HG03432 (cell line): ENCODE measurements around the gene DNMBP.
"Not testable (repeated sequence)": the region's sequence is repeated elsewhere in the genome, so short reads cannot be mapped to it uniquely, and the experiment has no call there.

Experiments
- ATAC-seq: cut with Tn5 transposase; IDR thresholded peaks from one replicate; pipeline ENCODE4 v1.9.1; 2021; ENCODE audit warnings: mild to moderate bottlenecking, moderate library complexity; ENCODE audit not compliant: unreplicated experiment

DNMBP gene

DNA sequence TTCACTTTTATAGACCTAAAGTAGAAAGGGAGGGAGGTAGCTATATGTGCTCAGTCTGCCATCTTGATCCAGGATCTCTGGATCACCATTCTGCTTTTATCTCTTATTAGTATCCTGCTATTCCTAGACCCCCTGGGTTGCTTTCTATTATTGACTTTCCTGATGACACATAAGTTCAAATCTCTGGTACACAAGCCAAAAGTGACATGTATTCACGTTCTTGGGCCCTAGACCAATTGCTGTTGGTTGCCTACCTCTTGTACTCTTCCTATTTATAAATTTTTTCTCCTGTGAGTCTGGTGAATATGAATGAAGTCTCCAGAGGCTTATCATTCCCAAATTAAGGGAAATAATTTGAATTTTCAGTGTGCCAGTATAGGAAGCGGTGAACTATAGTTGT lies 56.9 kb downstream of the DNMBP start:
- ATAC-seq, result no peak

DNA sequence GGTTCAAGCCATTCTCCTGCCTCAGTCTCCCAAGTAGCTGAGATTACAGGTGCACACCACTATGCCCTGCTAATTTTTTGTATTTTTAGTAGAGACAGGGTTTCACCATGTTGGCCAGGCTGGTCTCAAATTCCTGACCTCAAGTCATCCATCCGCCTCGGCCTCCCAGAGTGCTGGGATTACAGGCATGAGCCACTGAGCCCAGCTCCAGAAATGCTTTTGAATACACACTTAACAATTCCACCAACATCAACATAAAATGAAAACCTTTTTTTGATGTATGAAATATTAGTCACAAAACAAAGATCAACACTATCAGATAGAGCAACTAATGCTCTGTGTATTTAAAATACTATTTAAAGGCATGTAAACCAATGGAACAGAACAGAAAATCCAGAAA lies 63.7 kb downstream of the DNMBP start:
- ATAC-seq, result not testable (repeated sequence)

DNA sequence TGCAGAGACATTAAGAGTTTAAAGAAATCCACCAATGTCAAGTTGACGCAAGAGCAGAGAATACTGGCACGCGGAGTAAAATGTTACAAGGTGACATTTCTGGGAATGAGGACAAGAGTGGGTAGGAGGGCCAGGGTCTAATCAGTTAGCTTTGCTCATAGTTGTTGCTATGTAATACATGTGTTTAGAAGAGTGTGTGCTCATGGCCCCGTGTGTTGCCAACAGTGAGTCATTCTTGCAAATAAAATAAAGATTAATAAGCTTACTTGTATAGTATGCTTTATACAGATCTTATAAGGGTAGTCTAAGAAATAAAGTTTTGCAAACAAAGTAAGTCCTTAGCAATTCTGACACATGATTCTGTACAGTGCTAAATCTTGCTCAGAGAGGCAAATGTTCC lies 64.5 kb downstream of the DNMBP start:
- ATAC-seq, result no peak

- ATAC-seq, result no peak
Measured at GRCh38 chr10:99944860-99945259, 64.9 kb downstream of the DNMBP start.

- ATAC-seq, result no peak
Measured at GRCh38 chr10:99943908-99944307, 65.8 kb downstream of the DNMBP start.

DNA sequence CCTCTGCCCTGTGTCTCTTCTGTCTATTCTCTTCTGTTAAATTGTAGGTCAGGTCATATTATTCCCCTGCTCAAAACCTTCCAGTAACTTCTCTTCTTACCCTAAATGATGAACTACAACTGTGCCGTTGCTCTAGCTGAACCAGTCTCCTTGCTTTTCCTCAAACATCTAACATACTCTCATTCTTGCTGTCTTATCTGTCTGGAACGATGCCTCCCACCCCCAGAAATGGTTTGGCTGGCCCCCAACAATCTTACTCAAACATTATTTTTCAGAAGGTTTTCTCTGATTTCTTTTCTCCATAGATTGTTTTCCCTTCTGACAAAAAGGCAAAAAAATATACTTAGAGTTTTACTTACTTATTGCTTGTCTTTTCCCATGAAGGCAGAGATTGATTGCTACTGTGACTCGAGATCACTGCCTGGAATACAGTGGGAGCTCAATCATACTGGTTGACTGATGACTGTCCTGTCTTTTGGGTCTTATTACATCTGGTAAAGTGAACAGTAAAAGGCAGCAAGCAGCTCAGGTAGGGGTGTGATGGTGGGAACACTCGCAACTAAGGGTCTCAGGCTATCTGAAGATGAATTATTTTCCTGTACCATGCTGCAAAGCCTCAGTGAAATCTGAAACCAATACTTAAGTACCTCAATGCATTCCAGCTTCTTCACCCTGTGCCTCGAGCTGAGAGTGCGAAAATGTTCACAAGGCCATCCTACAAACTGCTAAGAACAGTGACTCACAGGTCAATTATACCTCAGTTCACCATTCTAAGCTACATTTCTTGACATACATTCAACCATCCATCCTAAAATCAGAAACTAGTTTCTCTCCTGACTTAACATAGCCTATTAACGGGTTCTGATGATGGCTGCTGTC lies 67.6 kb downstream of the DNMBP start:
- no peak for ATAC-seq

DNA sequence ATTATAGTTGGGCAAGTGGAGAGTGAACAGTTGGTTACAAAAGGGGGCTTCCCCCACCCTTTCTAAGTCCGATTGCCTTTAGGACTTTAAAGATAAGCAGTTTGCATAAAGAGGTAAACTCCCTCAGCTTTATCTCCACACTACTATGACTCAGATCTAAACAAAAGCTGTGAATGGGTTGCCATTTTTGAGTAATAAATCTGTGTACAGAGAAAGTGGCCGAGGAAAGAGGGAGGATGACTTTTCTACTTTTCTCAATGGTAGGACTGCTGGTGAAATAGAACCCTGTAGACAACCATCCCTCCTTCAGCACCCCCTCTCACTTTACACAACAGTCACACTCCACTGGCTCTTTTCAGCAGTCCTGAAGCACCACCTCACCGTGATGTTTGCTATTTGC lies 71.2 kb downstream of the DNMBP start:
- peak; percentile 93 for ATAC-seq

DNA sequence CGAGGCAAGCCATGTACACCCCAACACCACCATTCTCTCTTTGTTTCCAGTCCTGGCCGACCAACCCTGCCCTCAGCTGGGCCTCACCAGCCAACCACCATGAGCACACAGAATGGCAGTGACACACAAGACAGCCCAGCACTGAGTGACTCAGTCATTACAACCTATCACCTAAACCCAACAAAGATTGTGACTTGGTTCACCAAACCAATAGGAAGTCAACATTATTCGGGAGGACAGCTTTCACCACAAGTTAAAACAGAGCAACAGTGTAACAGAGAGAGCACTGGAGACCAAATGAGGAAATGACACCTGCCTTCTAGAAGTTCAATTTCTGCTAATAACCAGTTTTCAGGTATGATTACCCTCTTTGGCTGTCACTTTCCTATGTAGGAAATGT lies 72.1 kb downstream of the DNMBP start:
- ATAC-seq, result peak; percentile 41

DNA sequence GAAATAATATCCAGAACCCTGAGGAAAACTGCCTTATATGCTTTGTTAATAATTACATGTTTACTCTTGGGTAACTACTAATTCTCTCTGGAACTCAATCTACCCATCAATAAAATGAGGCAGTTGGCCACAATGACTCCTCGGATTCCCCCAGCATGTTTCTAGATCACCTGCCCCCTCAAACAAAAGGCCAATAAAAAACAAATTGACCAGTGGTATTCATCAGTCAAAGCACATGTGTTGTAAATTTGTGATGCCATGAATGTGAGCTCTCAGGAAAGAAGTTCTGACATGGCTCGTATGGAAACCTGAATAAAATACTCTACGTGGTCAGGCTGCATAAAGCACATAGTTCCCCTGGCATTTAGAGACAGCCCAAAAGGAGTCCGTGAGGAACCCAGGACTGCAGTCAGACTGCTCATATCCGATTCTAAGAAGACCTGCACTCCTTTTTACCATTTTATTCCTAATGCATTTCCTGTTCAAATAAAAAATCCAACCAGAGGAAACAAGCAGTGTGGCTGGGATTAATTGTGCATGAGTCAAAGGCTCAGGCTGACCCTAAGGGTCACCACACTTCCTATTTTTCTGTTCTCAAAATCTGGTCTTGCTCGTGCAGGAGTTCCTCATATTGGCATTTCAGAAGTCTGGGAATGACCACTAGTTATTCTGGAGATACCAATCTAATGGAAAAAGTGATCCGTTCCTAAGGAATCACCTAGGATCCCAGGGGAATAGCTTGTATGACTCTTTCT lies 77.4 kb downstream of the DNMBP start:
- ATAC-seq, result not testable (repeated sequence)

DNA sequence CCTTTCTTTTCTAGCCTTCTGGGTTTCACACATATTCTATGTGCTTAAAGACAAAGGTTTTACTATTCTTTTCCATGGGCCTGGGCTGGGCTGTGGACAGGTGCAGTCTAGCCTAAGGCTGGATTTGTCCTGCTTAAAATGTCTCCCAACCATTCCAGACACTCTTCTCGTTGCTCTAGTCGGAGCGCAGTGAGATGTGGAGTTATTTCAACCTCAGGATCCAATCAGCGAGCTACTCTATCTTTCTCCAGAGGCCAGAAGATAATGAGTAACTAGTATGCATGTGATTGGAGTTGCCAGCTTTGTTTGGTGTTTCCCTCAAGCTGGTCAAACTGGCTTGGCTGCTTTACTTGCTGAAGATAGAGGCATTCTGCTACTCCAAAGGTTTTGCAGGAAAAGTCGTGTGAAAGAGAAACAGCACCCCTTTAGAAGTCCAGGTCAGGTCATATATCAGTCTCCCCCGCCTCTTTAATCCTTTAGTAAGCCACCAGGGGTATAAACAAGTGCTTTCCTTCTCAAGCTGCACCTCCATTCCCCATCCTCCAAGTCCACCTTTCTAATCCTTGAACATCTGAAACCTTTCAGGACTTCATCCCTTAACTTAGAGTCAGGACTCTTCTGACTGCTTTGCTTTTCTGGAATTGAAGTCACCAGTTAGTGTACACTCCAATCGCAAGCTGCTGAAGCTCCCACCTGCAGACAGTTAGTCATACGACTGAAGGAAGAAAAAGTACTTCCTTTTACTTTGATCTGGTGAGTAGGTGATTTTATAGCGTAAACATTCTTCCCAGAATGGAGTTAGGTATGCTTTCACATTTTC lies 78.8 kb downstream of the DNMBP start:
- ATAC-seq, result no peak

DNA sequence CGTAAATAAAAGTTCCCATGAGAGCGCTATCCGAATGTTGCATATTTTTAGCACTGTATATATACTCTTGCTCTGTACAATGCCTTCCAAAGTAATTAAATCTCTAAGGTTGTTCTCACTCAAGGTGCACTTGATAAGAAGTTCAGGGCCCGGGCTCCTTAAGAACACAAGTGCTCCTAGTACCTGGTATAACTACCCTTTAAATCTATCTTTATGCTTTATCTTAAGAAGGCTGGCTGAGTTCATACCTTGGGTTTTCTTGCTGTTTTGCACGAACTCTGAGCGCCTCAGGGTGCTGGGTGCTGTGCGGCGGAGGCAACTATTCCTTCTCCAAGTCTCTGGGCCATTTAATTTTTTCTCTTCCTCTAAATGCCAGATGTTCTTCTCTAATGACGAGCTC lies 80.4 kb downstream of the DNMBP start:
- no peak for ATAC-seq

DNA sequence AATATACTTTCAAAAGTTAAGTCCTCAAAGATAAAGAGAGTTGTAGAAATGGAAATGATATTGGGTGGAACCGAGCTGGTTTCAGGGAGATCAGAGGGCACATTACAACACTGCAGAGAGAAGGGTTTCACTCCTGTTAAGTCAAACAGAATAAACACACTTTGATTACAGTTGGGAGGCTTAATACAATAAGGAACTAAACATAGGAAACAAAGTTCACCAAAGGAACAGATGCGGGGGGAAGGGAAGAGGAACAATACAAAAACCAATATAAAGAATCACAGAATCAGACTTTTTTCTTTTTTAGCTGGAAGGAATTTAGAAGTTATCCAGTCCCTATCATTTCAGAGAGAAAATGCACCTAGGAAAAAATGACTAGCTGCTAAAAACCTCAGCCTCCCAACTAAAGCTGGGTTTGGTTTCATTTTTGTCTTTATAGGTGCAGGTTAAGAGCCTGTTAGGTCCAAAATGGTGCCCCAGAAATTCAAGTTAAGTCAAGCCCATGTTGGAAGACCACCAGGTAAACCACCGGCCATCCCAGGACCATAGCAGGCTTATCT lies 81.9 kb downstream of the DNMBP start:
- no peak for ATAC-seq

- no peak for ATAC-seq
Measured at GRCh38 chr10:99926925-99927720, 82.6 kb downstream of the DNMBP start.

GRCh38 chr10:99924451-99925255 lies 85.1 kb downstream of the DNMBP start:
- no peak for ATAC-seq

DNA sequence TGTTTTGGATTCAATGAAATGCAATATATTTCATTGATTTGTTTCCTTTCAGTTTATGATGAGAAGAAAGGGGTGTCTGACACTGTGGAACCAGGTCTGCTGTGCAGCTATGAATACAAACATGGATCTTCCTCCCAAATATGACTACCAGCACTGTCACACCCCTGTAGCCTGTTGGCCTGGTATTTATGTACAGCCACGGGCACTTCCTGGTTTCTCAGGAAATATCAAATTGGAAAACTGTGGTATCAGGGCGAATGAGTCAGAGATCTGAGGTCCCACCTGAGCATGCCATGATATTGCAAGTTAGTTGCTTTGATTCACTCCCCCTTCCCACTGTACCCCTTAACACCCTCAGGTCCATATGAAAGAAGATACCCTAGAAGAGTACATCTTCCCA lies 87.8 kb downstream of the DNMBP start:
- ATAC-seq, result no peak

DNA sequence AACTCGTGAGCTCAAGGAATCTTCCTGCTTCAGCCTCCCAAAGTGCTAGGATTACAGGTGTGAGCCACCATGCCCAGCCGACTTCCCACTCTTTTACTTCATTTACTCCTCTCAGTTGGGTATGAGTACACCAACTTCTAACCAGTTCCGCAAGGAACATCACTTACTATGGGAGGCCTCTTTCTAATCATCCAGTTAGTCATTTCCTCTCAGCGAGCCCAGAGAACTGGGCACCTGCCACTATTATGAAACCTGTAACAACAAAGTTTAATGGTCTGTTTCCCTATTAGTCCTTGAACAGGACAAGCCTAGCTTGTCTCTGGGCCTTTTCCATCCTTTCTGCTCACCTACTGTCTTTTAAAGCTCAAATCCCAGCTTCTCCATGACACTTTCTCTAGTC lies 88.8 kb downstream of the DNMBP start:
- no peak for ATAC-seq

- ATAC-seq, result no peak
Measured at GRCh38 chr10:99920486-99920885, 89.3 kb downstream of the DNMBP start.

- ATAC-seq, result no peak
Measured at GRCh38 chr10:99917963-99918825, 91.6 kb downstream of the DNMBP start.
